H1 (cell line): ENCODE data around the gene C2orf42. TPM values are rescaled to one million over a fixed set of nuclear protein-coding genes. Genes with fewer than 3 reads are reported as not detected.

Experiments
- ASH2L ChIP-seq: fragments of 200-600, 300-600 bp; sonication (generic); IDR thresholded peaks from one replicate; pipeline ENCODE4 v1.7.1; 2017; ENCODE audit warnings: low read length
- BRCA1 ChIP-seq: IDR thresholded peaks from 2 replicates; pipeline ENCODE4 v1.6.1; 2012; ENCODE audit warnings: low read depth, low read length, improper control_type of control experiment
- CEBPB ChIP-seq: IDR thresholded peaks from 2 replicates; pipeline ENCODE4 v1.6.1; 2012; ENCODE audit warnings: low read depth, low read length
- CHD1 ChIP-seq: IDR thresholded peaks from 2 replicates; pipeline ENCODE4 v1.6.1; 2012; ENCODE audit warnings: low read depth, low read length, improper control_type of control experiment
- EGR1 ChIP-seq: IDR thresholded peaks from 2 replicates; pipeline ENCODE4 v1.6.1; 2011; ENCODE audit warnings: low read depth, low read length, borderline replicate concordance
- GABPA ChIP-seq: IDR thresholded peaks from 2 replicates; pipeline ENCODE4 v1.6.1; 2011; ENCODE audit warnings: mild to moderate bottlenecking, low read length, moderate library complexity, borderline replicate concordance; ENCODE audit not compliant: insufficient read depth
- KDM5A ChIP-seq: fragments of 200-600 bp; IDR thresholded peaks from 2 replicates; pipeline ENCODE4 v1.7.1; 2012; ENCODE audit warnings: mild to moderate bottlenecking, low read length, inconsistent platforms, mixed read lengths
- SIN3A ChIP-seq, 2 experiments: IDR thresholded peaks in 1 of 2; conservative IDR thresholded peaks in 1 of 2; 2 replicates each; pipeline ENCODE4 v1.6.1; 2011 to 2012; ENCODE audit warnings: low read length in 2 of 2, improper control_type of control experiment in 1 of 2, low read depth in 1 of 2, mild to moderate bottlenecking in 1 of 2
- SIX5 ChIP-seq: IDR thresholded peaks from 2 replicates; pipeline ENCODE4 v1.6.1; 2011; ENCODE audit warnings: mild to moderate bottlenecking, low read depth, low read length
- polyA plus RNA-seq, 7 experiments: library from polyadenylated mRNA; depleted of rRNA in 3 of 7; stranded (reverse) in 5 of 7; unstranded in 2 of 7; fragments of >200 nt in 5 of 7; fragments of 200-250 nt in 2 of 7; gene quantifications; 1 replicate in 5 of 7; 2 replicates in 1 of 7; 4 replicates in 1 of 7; pipeline versions ENCODE4 v1.2.1 to v1.2.3, GENCODE V29; 2011 to 2013; ENCODE audit warnings: missing spikeins in 2 of 7, mixed read lengths in 2 of 7
- total RNA-seq: library from RNA; stranded (reverse); fragmentation: NEBNext Ultra II Directional; extraction: Animal tissue kit (Norgen Biotek cat#: 25700); gene quantifications from 2 replicates; pipeline ENCODE4 v1.2.1, GENCODE V29; 2021
- TF ChIP-seq, protein P1 (sequence below): fragments of 300-600 bp; sonication (generic); IDR thresholded peaks from 2 replicates; pipeline ENCODE4 v1.7.1; 2012; ENCODE audit warnings: low read length, moderate library complexity, mild to moderate bottlenecking, inconsistent platforms; ENCODE audit not compliant: insufficient replicate concordance

C2orf42 gene
- total and polyA plus RNA-seq, 2 of the 8 experiments (the other 6 are each of a cell fraction or from before 2014, with no cell fraction given) = 3.9 to 10.7 TPM

DNA sequence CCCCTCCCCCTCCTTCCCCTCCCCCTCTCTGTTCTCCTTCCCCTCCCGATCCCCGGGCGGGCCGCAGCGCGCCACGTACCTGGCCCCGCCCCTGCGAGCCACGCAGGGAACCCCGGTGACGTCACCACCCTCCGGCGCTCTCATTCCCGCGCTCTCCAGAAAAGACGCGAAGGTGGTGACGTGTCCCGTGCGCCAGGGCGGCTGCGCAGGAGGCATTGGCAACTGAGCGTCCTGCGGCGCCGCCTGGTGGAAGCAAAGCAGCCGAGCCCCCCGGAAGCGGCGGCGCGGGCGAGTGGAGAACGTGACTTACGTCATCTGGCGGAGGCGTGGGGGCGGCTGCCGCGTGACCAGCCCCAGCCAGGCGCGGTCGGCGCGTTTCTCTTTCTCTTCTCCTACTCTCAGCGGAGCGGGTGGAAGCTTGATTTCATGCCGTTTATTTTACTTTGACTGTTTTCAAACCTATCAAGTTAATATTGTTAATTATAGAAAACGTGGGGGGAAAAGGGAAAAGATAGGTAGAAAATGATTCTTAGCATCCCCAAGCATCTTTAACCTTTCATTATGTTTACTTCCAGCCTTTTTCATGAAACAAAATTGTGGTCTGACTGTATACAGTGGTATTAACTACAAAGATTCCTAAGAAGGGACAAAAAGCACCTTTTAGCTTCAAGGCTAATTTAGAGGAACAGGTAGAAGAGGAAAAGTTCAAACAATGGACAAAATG, 48.1 kb downstream of the C2orf42 start (continued):
- TF ChIP-seq, protein P1, sequence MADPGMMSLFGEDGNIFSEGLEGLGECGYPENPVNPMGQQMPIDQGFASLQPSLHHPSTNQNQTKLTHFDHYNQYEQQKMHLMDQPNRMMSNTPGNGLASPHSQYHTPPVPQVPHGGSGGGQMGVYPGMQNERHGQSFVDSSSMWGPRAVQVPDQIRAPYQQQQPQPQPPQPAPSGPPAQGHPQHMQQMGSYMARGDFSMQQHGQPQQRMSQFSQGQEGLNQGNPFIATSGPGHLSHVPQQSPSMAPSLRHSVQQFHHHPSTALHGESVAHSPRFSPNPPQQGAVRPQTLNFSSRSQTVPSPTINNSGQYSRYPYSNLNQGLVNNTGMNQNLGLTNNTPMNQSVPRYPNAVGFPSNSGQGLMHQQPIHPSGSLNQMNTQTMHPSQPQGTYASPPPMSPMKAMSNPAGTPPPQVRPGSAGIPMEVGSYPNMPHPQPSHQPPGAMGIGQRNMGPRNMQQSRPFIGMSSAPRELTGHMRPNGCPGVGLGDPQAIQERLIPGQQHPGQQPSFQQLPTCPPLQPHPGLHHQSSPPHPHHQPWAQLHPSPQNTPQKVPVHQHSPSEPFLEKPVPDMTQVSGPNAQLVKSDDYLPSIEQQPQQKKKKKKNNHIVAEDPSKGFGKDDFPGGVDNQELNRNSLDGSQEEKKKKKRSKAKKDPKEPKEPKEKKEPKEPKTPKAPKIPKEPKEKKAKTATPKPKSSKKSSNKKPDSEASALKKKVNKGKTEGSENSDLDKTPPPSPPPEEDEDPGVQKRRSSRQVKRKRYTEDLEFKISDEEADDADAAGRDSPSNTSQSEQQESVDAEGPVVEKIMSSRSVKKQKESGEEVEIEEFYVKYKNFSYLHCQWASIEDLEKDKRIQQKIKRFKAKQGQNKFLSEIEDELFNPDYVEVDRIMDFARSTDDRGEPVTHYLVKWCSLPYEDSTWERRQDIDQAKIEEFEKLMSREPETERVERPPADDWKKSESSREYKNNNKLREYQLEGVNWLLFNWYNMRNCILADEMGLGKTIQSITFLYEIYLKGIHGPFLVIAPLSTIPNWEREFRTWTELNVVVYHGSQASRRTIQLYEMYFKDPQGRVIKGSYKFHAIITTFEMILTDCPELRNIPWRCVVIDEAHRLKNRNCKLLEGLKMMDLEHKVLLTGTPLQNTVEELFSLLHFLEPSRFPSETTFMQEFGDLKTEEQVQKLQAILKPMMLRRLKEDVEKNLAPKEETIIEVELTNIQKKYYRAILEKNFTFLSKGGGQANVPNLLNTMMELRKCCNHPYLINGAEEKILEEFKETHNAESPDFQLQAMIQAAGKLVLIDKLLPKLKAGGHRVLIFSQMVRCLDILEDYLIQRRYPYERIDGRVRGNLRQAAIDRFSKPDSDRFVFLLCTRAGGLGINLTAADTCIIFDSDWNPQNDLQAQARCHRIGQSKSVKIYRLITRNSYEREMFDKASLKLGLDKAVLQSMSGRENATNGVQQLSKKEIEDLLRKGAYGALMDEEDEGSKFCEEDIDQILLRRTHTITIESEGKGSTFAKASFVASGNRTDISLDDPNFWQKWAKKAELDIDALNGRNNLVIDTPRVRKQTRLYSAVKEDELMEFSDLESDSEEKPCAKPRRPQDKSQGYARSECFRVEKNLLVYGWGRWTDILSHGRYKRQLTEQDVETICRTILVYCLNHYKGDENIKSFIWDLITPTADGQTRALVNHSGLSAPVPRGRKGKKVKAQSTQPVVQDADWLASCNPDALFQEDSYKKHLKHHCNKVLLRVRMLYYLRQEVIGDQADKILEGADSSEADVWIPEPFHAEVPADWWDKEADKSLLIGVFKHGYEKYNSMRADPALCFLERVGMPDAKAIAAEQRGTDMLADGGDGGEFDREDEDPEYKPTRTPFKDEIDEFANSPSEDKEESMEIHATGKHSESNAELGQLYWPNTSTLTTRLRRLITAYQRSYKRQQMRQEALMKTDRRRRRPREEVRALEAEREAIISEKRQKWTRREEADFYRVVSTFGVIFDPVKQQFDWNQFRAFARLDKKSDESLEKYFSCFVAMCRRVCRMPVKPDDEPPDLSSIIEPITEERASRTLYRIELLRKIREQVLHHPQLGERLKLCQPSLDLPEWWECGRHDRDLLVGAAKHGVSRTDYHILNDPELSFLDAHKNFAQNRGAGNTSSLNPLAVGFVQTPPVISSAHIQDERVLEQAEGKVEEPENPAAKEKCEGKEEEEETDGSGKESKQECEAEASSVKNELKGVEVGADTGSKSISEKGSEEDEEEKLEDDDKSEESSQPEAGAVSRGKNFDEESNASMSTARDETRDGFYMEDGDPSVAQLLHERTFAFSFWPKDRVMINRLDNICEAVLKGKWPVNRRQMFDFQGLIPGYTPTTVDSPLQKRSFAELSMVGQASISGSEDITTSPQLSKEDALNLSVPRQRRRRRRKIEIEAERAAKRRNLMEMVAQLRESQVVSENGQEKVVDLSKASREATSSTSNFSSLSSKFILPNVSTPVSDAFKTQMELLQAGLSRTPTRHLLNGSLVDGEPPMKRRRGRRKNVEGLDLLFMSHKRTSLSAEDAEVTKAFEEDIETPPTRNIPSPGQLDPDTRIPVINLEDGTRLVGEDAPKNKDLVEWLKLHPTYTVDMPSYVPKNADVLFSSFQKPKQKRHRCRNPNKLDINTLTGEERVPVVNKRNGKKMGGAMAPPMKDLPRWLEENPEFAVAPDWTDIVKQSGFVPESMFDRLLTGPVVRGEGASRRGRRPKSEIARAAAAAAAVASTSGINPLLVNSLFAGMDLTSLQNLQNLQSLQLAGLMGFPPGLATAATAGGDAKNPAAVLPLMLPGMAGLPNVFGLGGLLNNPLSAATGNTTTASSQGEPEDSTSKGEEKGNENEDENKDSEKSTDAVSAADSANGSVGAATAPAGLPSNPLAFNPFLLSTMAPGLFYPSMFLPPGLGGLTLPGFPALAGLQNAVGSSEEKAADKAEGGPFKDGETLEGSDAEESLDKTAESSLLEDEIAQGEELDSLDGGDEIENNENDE = no peak
- TF ChIP-seq GABPA = peak; percentile 45; the same call in 1 of the 2 replicates
- peak; percentile 96 for TF ChIP-seq EGR1
- TF ChIP-seq BRCA1 = peak; percentile 66; the same call in 1 of the 2 replicates
- TF ChIP-seq CEBPB = peak; percentile 66
- TF ChIP-seq SIX5 = no peak; the same call in 1 of the 2 replicates
- peak in 1 of 2 experiments; percentile 86; a peak in 2 of 4 replicates for TF ChIP-seq SIN3A (conservative IDR thresholded peaks at IDR 0.05 in 1 of 2, IDR thresholded peaks at IDR 0.05 in 1 of 2; ENCODE audit: low read depth in 1 of 2, low read length in 2 of 2)
- no peak for TF ChIP-seq CHD1
- no peak; the same call in 1 of the 2 replicates for TF ChIP-seq KDM5A
- peak; percentile 2 for TF ChIP-seq ASH2L
